NCI-H2196 (cell line): Measurements from ENCODE around the gene ANKS3.

ENCODE experiments used
- DNase-seq: peaks from one replicate; lab custom pipeline; 2025; ENCODE audit not compliant: unreplicated experiment; lab: John Stamatoyannopoulos, UW

Gene ANKS3, protein sequence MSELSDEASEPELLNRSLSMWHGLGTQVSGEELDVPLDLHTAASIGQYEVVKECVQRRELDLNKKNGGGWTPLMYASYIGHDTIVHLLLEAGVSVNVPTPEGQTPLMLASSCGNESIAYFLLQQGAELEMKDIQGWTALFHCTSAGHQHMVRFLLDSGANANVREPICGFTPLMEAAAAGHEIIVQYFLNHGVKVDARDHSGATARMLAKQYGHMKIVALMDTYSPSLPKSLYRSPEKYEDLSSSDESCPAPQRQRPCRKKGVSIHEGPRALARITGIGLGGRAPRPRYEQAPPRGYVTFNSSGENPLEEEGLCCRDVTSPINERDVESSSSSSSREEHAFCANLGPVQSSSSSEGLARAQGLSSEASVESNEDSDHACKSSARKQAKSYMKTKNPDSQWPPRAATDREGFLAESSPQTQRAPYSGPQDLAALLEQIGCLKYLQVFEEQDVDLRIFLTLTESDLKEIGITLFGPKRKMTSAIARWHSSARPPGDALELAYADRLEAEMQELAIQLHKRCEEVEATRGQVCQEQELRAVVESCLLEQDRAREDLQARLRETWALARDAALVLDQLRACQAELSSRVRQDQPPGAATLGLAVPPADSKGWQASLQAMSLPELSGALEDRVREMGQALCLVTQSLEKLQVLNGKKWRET

GRCh38 chr16:4734063-4734729 lies at the start of gene ANKS3, which contains the start of gene DNAAF8:
Gene ANKS3, minus strand, starts transcription at chr16:4734271. Its CDS starts 4,122 bp downstream, at chr16:4730149.
Gene DNAAF8, plus strand, starts transcription at chr16:4734537. Its CDS starts 1,978 bp downstream, at chr16:4736515.
- DNase-seq: peak; percentile 94

DNA sequence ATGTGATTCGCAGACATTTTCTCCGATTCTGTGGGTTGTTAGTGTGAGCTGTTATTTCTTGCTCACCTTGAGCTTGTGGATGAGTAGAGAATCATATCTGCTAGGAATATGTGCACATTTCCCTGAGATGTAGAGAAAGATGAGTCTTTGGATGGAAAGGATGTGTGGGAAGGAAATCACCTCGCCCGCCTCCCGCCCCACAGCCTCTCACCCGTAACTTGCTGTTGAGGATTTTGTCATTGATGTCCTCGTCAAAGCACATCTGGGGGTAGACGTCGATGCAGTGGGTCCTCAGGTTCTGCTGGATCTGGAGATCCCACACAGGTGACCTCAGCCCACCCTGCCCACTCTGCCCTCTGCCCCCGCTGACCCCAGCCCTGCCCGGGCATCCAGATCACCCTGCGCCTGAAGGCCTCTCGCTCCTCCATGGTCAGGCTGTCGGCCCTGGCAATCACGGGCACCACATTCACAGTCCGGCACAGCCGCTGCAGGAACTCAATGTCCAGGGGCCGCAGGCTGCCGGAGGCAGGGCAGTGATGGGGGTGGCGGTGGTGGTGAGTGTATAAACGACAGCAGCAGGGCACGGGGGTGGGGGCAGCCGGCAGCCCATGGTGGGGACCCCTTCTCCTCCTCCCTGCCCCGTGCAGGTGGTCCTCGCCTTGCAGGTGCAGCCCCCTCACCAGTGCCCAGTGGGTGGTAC lies 49.3 kb upstream of the ANKS3 start:
- no peak for DNase-seq

DNA sequence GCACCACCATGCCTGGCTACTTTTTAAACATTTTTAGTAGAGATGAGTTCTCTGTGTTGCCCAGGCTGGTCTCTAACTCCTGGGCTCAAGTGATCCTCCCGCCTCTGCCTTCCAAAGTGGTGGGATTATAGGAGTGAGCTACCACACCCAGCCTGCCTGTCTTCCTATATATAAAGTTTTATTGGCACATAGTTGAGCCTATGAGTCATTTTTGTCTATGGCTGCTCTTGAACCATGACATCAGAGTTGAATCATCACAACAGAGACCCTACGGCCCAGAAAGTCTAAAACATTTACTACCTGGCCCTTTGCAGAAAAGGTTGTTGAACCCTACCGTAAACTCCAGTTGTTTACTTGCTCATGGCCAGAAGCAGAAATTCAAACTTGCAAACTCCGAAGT lies 46.2 kb upstream of the ANKS3 start:
- no peak for DNase-seq

GRCh38 chr16:4778050-4778392 lies 44.0 kb upstream of the ANKS3 start:
- DNase-seq: no peak

GRCh38 chr16:4777339-4778049 lies 43.4 kb upstream of the ANKS3 start:
- DNase-seq: no peak

- no peak for DNase-seq
These were observed 42.2 kb upstream of the ANKS3 start for GRCh38 chr16:4776141-4776705.

GRCh38 chr16:4775005-4775404 lies 40.9 kb upstream of the ANKS3 start:
- DNase-seq: no peak

GRCh38 chr16:4772351-4772750 lies 38.3 kb upstream of the ANKS3 start:
- DNase-seq: no peak

DNA sequence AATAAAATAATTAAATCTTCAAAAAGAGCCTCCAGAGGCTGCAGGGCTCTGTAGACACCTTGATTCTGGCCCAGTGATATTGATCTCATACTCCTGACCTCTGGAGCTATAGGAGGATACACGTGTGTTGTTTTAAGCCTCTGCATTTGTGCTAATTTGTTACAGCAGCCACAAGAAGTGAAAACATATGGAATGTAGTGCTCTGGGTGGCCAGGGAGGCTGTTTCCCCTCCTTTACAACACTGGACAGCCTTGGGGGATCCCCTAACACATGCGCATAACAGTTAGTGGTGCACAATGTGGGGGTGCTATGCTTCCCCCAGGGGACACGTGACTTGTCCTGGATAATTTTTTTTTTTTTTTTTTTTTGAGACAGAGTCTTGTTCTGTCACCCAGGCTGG lies 37.6 kb upstream of the ANKS3 start:
- no peak for DNase-seq

DNA sequence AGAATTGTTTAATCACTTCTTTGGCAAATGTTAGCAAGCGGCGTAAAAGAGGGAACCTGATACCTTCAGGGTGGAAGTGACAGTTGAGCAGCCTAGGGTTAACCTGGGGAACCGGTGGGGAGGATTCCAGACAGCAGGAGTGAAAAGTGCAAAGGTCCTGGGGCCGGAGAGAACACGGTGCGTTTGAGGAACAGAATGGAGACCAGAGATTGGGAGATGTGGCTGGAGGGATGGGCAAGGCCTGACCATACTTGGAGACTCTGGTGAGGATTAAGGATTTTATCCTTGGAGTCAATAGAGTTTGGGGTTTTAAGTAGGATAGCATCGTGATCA lies 35.2 kb upstream of the ANKS3 start:
- no peak for DNase-seq

DNA sequence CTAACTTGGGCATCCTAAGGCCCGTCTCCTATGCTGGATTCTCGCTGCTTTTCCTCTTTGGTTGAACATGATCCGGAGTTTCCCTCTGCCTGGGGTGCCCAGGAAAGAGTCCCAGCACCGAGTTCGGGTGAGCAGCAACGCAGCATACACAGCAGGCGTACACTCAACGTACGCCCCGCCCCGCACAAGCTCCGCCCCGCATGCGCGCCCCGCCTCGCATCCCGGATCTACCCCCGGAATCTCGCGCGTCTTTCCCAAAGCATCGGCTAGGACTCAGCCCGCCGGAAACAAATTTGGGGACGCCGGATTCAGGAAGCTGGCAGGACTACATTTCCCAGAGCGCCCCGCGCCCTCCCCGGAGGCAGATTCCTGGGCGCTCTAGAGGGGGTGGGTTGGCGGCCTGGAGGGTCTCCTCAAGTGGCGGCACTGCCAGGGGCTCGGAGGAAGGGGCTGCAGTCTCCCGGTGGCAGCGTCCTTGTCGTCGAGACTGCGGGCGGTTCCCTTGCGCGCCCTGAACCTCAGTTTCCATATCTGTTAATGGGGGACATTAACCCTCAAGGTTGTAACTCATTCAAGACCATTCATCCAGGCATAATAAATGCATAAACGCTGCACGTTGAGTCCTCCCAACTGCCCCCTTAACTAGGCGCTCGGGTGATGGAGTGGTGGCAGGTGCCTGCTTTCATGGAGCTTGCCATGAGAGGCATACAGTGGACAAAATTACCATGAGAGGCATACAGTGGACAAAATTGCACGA lies 34.7 kb upstream of the ANKS3 start:
- peak; percentile 97 for DNase-seq

DNA sequence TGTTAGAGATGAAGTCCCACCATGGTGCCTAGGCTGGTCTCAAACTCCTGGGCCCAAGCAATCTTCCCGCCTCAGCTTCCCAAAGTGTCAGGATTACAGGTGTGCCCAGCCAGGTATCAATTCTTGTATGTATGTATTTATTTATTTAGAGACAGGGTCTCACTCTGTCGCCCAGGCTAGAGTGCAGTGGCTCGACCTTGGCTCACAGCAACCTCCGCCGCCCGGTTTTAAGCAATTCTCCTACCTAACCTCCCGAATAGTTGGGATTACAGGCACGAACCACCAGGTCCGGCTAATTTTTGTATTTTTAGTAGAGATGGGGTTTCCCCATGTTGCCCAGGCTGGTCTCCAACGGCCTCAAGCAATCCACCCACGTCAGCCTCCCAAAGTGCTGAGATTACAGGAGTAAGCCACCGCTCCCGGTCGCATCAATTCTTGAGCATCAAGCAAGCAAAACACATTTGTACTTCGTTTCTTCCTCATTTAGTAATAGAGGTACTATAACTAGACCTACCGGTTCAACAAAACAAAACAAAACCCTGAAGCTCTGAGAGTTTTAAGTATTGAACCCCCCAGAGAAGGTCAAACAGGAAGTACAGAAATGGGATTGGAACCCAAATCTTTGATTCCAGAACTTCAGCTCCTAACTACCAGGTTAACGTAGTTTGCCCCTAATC lies 33.9 kb upstream of the ANKS3 start:
- DNase-seq: no peak

- peak; percentile 98 for DNase-seq
These were observed 33.0 kb upstream of the ANKS3 start, which contains the start of gene ZNF500 for GRCh38 chr16:4766875-4767628. Gene ZNF500, minus strand, starts transcription at chr16:4767162. Its CDS starts 1,184 bp downstream, at chr16:4765978.

DNA sequence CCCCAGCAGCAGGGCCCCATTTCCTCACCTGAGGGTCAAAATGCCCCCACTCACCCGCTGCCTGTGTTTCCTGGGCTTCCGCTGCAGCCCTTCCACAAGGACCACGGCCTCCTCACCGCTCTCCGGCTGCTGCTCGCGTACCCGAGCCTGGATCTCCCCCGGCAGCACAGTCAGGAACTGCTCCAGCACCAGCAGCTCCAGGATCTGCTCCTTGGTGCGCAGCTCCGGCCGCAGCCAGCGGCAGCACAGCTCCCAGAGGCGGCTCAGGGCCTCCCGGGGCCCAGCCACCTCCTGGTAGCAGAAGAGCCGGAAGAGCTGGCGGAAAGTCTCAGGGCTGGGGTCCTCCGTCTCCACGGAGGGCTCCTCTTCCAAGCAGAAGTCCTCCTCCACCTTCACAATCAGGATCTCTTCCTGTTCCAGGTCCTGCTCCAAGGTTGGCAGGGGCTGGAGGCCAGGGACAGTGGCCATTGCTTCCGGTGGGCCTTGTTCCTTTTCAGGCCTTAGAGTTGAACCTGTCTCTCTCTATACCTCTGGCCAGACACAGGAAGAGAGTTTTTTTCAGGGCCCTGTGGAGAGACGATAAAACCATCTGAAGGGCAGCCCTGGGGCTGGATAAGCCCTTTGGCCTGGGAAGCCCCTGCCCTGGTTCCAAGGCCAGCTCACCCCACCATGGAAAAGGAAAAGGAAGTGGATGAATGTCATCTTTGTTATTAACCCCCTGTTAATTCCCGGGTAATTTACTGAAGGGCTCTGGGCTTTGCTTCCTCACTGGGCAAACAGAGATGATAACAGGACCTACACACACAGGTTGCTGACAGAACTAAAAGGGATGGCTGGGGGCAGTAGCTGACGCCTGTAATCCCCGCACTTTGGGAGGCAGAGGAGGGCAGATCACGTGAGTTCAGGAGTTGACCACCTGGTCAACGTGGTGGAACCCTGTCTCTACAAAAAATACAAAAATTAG lies 31.7 kb upstream of the ANKS3 start:
- DNase-seq: no peak

- no peak for DNase-seq
These were observed 29.7 kb upstream of the ANKS3 start for GRCh38 chr16:4763791-4764190.

DNA sequence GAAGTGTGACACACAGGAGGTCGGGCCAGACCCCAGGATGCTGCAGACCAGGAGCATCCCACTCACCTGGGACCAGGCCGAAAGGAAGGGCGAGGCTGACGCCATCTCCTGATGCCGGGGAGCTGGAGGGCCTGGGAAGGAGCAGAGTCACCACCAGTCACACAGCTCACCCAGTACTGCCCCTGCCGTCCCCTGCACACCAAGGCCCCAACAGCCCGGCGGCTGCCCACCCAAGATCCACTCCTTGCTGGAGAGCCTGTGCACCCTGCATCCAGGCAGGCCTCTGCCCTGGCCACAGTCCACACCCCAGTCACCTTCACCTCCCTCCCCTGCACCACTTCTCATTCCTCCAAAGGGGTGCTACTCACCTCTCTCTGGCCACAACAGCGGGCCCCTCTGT lies 28.1 kb upstream of the ANKS3 start:
- no peak for DNase-seq

GRCh38 chr16:4760221-4760910 lies 26.3 kb upstream of the ANKS3 start:
- no peak for DNase-seq
